ENCODE data around the gene KCNA1.

The KCNA1 gene

GRCh38 chr12:4915752-4916151 lies 6.0 kb downstream of the KCNA1 start:
- DNase-seq (ENCODE audit: low read depth in 1 of 2, low spot score in 1 of 2) = no peak
- Histone ChIP-seq H3K4me3 (replicated peaks; ENCODE audit: insufficient read depth, low read length) (no peak overlapping the region), H3K27ac (replicated peaks) (no peak overlapping the region)

GRCh38 chr12:4918950-4919660 lies 9.4 kb downstream of the KCNA1 start:
- TF ChIP-seq GABPA (IDR thresholded peaks at IDR 0.05; ENCODE audit: low read depth) (no peak), CTCF (IDR thresholded peaks at IDR 0.05; ENCODE audit: insufficient read depth, low read length) (no peak), POLR2AphosphoS5 (IDR thresholded peaks at IDR 0.05; ENCODE audit: low read depth) (no peak), REST (IDR thresholded peaks at IDR 0.05; ENCODE audit: insufficient replicate concordance, low read depth) (no peak), SPI1 (IDR thresholded peaks at IDR 0.05; ENCODE audit: borderline replicate concordance, low read depth) (no peak)
- Histone ChIP-seq H3K27ac (replicated peaks) (no peak overlapping the region), H3K27me3 (ENCODE audit: insufficient read depth, poor library complexity, severe bottlenecking) (peaks cover 20% of the 10 kb centered on the region), H3K4me3 (replicated peaks; ENCODE audit: insufficient read depth, low read length) (no peak overlapping the region)
- DNase-seq (ENCODE audit: low read depth in 1 of 2, low spot score in 1 of 2) = no peak

More at GRCh38 chr12:4915752-4916151, 6.0 kb downstream of the KCNA1 start:
- TF ChIP-seq POLR2AphosphoS5 (IDR thresholded peaks at IDR 0.05; ENCODE audit: low read depth) (no peak), REST (IDR thresholded peaks at IDR 0.05; ENCODE audit: insufficient replicate concordance, low read depth) (no peak), CTCF (IDR thresholded peaks at IDR 0.05; ENCODE audit: insufficient read depth, low read length) (no peak), GABPA (IDR thresholded peaks at IDR 0.05; ENCODE audit: low read depth) (no peak), SPI1 (IDR thresholded peaks at IDR 0.05; ENCODE audit: borderline replicate concordance, low read depth) (no peak)
- H3K27me3 ChIP-seq (ENCODE audit: insufficient read depth, poor library complexity, severe bottlenecking) = peaks cover 35% of the 10 kb centered on the region

- Histone ChIP-seq H3K27me3 (ENCODE audit: insufficient read depth, poor library complexity, severe bottlenecking) (no peaks in the 10 kb centered on the region), H3K4me3 (replicated peaks; ENCODE audit: insufficient read depth, low read length) (no peak overlapping the region), H3K27ac (replicated peaks) (no peak overlapping the region)
- TF ChIP-seq REST (IDR thresholded peaks at IDR 0.05; ENCODE audit: insufficient replicate concordance, low read depth) (no peak), SPI1 (IDR thresholded peaks at IDR 0.05; ENCODE audit: borderline replicate concordance, low read depth) (no peak), GABPA (IDR thresholded peaks at IDR 0.05; ENCODE audit: low read depth) (no peak), POLR2AphosphoS5 (IDR thresholded peaks at IDR 0.05; ENCODE audit: low read depth) (no peak), CTCF (IDR thresholded peaks at IDR 0.05; ENCODE audit: insufficient read depth, low read length) (no peak)
- DNase-seq (ENCODE audit: low read depth in 1 of 2, low spot score in 1 of 2) = no peak
Measured at GRCh38 chr12:4932576-4932975, 22.9 kb downstream of the KCNA1 start.

Measured in HL-60 (cell line).